HG03196 (cell line): ENCODE data around the gene TUT4.
A peak's percentile ranks its signal among the peaks of the same experiment; 100 is the strongest.
"Not testable (repeated sequence)": the region's sequence is repeated elsewhere in the genome, so short reads cannot be mapped to it uniquely, and the experiment has no call there.

Experiments
- ATAC-seq: cut with Tn5 transposase; IDR thresholded peaks from one replicate; pipeline ENCODE4 v1.9.1; 2021; ENCODE audit not compliant: unreplicated experiment

Gene TUT4, protein sequence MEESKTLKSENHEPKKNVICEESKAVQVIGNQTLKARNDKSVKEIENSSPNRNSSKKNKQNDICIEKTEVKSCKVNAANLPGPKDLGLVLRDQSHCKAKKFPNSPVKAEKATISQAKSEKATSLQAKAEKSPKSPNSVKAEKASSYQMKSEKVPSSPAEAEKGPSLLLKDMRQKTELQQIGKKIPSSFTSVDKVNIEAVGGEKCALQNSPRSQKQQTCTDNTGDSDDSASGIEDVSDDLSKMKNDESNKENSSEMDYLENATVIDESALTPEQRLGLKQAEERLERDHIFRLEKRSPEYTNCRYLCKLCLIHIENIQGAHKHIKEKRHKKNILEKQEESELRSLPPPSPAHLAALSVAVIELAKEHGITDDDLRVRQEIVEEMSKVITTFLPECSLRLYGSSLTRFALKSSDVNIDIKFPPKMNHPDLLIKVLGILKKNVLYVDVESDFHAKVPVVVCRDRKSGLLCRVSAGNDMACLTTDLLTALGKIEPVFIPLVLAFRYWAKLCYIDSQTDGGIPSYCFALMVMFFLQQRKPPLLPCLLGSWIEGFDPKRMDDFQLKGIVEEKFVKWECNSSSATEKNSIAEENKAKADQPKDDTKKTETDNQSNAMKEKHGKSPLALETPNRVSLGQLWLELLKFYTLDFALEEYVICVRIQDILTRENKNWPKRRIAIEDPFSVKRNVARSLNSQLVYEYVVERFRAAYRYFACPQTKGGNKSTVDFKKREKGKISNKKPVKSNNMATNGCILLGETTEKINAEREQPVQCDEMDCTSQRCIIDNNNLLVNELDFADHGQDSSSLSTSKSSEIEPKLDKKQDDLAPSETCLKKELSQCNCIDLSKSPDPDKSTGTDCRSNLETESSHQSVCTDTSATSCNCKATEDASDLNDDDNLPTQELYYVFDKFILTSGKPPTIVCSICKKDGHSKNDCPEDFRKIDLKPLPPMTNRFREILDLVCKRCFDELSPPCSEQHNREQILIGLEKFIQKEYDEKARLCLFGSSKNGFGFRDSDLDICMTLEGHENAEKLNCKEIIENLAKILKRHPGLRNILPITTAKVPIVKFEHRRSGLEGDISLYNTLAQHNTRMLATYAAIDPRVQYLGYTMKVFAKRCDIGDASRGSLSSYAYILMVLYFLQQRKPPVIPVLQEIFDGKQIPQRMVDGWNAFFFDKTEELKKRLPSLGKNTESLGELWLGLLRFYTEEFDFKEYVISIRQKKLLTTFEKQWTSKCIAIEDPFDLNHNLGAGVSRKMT (N-terminal part only)

DNA sequence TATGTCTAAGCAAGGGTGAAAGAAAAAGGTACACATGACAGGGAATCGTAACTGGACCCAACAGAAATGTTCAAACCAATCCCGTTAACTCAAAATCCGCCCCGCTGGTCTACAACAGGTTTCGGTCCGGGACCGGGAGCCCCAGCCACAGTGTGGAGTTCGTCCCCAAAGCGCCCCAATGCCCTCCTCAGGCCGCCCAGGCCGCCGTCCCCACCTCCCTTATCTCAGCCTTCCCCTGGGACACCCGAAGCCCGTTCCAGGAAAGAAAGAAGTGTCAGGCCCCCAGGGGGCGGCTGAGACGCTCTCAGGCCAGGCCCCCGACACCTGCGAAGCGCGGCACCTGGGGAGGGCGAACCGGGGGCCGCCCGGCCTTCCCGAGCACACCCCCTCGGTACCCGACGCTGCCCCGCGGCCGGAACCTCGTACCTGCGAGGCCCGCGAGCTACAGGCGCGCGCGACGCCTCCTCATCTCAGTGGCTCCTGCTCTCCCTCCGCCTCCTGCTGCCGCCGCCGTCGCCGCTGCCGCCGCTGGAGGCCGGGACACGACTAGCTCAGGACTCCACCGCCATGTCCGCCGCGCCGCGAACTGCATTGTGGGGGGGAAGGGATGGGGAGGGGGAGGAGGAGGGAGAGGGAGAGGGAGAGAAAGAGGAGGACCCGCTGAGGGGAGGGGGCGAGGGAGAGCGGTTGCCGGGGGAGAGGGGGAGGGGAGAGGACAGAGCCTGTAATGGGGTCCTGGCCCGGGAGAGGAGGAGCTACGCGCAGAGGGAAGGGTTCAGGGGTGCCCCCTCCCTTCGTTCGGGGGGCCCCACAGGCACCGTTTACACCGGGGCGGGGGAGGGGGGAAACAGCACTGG is at the start of gene TUT4:
TSS of gene TUT4 (minus strand) at position 588 of the 857 bp plus-strand sequence. CDS start 26,812 bp downstream, outside the sequence.
- peak; percentile 39 for ATAC-seq

DNA sequence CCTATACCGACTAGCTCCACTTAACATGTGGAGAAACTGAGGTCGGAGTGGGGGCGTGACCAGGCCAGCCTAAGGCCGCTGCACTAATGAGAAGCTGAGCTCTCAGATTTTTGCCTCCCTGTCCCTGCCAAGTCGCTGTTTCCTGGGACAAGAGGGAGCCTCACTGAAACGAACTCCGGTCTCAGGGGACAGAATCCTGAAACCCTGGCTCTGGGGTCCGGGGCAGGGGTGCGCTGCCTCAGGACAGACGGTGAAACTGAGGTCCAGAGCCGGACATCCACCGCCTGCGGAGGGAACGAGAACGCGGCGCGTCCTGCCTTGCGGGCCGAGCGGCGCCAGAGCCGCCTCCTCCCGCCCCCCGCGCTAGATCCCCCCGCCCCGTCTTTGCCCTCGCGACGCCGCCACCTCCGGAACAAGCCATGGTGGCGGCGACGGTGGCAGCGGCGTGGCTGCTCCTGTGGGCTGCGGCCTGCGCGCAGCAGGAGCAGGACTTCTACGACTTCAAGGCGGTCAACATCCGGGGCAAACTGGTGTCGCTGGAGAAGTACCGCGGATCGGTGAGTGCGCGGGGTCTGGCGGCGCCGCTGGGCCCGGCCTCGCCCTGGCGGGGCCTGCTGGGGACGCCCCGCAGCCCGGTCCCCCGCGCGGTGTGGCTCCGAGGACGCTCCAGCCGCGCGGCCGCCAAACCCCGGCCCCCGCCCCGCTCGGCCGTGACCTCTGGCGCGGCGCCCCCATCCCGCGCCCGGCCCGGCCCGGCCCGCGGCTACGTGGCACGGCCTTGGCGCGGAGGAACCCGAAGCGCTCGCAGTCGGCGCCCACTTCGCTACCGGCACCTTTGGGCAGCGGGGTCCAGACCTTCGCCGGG is 49.3 kb upstream of the TUT4 start, which contains the start of gene GPX7:
TSS of gene GPX7 (plus strand) at position 381 of the 865 bp plus-strand sequence. CDS start at position 420, 39 bp downstream.
- no peak for ATAC-seq

DNA sequence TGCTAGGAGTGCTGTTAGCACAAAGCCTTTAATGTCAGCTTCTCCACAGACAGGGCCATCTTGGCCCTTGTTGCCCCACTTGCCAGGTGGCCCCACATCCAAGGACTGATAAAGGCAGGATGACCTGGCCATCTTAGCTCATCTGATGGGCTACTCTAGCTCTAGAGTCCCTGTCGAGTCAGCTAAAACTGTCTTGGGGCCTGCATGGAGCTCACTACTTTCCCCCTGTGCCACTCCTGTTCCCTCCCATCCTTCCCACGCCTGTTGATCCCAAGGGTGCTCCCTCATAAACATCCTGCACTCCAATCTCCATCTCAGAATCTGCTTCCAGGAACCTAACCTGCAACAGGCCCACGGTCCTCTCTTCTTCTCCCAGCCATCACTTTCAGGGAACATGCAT is 48.6 kb upstream of the TUT4 start:
- ATAC-seq: no peak

DNA sequence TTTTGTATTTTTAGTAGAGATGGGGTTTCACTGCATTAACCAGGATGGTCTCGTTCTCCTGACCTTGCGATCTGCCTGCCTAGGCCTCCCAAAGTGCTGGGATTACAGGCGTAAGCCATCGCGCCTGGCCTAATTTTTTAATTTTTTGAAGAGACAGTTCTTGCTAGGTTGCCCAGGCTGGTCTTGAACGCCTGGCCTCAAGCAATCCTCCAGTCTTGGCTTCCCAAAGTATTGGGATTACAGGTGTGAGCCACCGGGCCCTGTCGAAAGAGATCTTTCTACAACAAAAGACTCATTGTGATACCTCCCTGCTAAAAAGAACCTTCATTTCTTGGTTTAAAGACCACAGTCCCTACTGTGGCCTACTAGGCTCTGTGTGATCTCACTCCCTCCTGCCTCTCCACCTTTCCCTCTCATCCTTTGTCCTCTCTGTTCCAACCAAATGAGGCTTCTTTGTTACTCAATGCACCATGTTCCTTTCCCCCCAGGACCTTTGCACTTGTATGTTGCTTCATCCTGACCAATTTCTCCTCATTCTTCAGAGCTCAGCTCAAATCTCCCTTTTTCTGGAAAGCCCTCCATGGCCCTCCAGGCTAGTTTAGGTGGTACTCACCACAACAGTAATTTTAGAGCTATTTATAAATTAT is 47.8 kb upstream of the TUT4 start:
- no peak for ATAC-seq

DNA sequence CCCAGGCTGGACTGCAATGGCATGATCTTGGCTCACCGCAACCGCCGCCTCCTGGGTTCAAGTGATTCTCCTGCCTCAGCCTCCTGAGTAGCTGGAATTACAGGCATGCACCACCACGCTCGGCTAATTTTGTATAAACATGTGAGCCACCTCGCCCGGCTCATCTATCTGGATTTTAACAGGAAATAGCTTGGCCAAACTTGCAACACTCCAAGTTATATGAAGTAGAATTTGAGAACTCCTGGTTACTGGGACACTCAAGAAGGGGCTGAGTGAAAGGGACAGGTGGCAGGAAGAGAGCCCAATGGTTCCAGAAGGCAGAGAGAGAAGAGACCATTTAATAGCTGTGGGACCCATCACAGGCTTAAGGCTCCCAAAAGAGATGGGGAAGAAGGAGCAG is 46.3 kb upstream of the TUT4 start:
- ATAC-seq: no peak

DNA sequence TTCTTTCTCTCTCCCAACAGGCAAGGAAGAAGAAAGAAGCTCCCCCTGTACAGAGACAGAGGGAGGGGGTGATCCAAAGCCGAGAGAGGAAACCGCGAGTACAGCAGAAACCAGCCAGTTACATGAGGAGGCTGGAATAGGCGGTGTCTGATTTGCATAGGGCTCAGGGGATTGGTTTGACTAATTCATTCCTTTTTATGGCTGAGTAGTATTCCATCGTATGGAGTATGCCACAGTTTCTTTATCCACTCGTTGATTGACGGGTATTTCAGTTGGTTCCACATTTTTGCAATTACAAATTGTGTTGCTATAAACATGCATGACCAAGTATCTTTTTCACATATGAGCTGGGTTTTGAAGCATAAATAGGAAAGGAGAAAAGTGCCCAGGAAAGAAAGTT is 45.8 kb upstream of the TUT4 start:
- ATAC-seq: no peak

DNA sequence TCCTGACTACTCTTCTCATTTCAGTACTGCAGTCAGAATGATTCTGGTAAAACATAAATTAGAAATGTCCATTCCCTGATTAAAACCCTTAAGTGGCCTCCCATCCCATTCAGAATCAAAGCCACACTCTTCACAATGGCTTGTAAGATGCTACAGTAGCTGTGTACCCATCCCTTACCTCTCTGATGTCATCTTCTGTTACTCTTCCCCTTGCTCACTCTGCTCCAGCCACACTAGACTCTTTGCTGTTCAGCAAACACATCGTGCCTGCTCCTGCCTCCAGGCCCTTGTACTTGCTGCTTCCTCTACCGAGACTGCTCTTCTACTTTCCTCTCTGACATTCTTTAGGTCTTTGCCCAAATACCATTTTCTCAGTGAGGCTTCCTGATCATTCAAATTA is 45.0 kb upstream of the TUT4 start:
- ATAC-seq: no peak

DNA sequence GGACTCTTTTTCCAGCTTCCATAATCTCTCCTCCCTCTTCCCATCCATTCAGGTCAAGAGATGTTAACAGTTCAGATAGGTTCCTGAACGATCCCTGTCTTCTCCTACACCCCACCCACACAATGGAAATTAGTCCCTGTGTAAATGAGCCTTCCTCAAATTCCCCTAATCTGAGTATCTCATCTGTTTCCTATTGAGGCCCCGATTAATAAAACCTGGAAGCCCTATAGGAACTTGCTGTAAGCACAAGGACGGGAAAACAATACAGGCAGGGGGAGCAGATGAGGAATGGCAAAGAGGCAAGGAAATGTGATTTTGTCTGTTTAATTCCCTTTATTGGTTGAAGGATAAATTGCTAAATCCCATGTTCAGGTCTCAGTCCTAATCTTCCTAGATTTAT is 42.2 kb upstream of the TUT4 start:
- ATAC-seq: no peak

DNA sequence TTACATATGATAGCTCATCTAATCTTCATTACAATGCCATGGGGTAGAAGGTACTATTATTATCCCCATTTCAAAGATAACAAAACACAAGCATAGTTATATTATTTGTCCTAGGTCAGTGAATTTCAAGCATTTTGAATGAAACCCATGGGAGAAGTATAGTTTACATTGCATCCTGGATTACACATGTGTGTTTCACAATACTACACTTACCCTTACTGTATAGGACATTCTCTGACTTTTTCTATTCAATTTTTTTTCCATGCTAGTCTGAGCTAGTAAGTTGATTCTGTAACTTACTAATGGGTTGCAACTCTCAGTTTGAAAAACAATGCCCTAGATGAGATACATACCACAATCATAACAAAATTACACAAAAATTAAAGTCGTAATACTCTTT is 40.6 kb upstream of the TUT4 start:
- no peak for ATAC-seq

DNA sequence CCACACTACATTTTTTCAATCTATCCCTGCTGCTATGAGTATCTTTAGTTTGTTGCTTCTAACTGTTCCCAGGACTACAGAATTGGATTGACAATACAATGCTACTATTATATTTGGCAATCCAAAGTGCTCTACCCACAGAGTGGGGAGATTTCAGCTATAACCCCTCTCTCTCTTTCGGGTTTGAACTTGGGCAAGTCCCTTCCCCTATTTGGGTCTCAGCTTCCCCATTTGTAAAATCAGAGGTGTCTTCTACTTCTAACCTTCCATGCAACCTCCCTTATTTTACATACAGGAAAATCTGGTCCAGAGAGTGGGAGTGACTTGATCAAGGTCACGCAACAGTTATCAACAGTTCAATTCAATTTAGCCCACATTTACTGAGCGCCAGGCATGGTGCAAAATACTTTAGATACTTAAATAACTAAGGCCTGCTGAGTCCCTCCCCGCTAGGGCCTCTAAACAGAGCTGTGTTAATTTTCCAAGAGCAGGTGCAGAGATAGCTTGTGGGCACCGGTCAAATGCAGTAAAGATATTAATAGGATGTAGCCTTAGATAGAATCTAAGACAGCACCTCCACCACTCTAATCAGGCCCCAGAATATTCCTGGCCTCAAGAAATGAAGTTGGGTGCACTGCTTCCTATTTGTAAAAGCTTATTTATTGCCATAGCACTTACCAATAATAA is 39.9 kb upstream of the TUT4 start:
- no peak for ATAC-seq

DNA sequence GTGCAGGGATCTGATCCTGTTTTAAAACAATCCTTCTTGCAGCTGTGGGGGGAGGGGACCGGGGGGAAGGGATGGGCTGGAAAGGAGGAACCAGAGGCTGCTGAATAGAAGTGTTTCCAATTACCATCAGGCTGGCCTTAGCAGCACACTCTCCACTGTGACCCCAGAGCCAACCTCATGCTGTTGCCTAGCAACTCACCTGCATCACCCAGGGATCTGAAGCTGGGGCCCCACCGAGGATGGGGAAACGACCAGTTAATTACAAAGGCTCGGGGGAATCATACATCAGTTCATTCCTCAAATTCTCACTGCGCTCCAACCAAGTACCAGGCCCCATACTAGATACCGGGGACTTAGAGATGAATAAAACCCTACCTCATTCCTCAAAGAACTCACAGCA is 37.4 kb upstream of the TUT4 start:
- ATAC-seq: no peak

DNA sequence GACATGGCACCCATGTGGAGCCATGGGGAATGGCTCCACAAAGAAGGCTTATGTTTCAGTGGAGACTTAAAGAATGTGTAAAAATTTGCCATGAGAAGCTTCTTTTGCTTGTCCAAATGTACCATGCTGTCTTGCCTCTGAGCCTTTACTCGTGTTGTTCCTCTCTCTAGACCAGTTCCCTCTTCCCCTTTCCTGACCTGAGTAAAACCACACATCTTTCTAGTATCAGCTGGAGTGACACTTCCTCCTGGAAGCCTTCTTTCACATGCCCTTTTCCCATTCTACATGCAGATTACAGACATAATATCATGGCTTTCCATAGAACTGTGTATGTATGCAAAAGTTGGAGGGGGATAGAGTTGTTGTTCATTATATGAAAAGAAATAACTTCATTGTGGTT is 35.6 kb upstream of the TUT4 start:
- no peak for ATAC-seq

DNA sequence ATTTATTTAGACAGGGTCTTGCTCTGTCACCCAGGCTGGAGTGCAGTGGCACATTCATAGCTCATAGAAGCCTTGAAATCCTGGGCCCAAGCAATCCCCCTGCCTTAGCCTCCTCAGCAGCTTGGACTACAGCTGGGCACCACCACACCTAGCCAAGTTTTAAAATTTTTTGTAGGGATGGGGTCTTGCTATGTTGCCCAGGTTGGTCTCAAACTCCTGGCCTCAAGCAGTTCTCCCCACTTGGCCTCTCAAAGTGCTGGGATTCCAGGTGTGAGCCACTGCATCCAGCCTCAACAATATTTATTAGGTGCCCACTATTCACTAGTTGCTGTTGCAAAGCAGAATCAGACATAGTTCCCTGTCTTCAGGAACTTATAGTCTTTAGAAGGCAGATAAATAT is 35.1 kb upstream of the TUT4 start:
- no peak for ATAC-seq

DNA sequence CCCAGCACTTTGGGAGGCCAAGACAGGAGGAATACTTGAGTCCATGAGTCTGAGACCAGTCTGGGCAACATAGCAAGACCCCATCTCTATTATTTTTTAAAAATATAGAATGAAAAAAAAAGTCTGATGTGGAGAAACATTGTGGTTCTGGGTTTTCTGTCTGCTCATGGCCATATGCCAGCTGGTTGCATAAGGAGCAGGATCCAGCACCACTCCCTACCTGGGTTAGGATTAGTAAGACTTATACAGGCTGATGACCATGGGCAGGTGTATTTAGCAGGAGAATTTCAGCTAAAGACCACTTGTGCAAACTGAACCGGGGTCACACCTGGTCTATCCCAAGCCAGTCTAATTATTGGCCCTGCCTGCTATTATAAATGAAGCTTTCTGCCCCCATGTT is 32.6 kb upstream of the TUT4 start:
- no peak for ATAC-seq

DNA sequence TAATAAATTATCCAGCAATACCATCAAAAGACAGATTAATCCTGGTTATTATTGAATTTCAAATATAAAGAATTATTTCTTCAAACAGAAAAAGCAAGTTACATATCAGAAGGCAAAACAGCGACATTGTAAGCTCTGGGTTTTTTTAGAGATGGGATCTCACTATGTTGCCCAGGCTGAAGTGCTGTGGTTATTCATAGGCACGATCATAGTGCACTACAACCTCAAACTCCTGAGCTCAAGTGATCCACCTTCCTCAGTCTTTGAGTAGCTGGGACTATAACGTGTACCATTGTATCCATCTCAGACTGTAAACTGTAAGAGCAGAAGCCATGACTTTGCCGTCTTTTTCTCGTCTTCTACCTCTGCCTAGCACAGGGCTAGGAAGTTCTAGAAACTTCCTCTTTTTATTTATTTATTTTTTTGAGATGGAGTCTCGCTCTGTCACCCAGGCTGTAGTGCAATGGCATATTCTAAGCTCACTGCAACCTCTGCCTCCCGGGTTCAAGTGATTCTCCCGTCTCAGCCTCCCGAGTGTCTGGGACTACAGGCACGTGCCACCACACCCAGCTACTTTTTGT is 29.3 kb upstream of the TUT4 start:
- no peak for ATAC-seq

DNA sequence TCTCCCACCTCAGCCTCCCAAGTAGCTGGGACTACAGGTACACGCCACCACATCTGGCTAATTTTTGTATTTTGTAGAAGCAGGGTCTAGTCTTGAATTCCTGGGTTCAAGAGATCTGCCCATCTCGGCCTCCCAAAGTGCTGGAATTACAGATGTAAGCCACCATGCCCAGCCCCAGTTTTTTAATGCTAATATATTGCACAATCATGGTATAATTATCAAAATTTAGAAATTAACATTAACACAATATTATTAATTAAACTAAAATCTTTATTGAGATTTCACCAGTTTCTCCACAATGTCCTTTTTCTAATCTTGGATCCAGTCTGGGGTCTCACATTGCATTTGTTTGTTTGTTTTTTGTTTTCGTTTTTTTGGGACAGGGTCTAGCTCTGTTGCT is 27.4 kb upstream of the TUT4 start:
- ATAC-seq: no peak

DNA sequence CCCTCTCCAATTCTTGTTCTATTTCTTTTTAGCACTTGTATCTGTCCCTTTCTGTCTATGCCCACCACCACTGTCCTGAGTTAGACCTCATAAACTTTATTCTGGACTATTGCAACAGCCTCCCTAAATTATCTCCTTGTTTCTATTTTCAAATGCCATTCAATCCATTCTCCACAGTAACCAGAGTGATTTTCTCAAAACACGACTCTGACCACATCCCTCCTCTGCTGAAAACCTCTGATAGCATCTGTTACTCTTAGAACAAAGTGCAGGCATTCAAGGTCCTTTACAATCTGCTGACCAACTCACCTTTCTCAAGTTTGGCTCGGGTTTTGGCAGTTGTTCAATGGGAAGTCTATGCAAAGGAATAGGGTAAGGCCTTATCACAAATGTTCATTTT is 26.5 kb upstream of the TUT4 start:
- ATAC-seq: no peak

DNA sequence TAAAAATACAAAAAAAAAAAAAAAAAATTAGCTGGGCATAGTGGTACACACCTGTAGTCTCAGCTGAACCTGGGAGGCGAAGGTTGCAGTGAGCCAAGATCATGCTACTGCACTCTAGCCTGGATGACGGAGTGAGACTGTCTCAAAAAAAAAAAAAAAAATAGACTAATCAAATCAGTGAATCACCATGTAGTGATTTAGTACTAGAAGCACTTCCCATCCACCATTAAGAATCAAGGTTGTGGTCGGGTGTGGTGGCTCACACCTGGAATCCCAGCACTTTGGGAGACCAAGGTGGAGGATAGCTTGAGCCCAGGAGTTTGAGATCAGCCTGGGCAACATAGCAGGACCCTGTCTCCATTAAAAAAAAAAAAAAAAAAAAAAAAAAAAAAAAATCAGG is 25.2 kb upstream of the TUT4 start:
- ATAC-seq: not testable (repeated sequence)
